ENCODE results near the gene CLDN11. TPM values are rescaled to one million over a fixed set of nuclear protein-coding genes. Genes with fewer than 3 reads are reported as not detected.

CLDN11 gene
- total and polyA plus RNA-seq, 2 of the 8 experiments (the other 6 are each of a cell fraction or from before 2014, with no cell fraction given) = 4.8 to 12.5 TPM

GRCh38 chr3:170431054-170431453 lies 12.4 kb downstream of the CLDN11 start (continued):
- TF ChIP-seq SIN3A (conservative IDR thresholded peaks at IDR 0.05 in 1 of 2, IDR thresholded peaks at IDR 0.05 in 1 of 2; ENCODE audit: low read depth in 1 of 2, low read length in 2 of 2) = no peak

Measured in H1 (cell line).